H9 (cell line): ENCODE results near the gene RPP38. TPM values are rescaled to one million over a fixed set of nuclear protein-coding genes. Genes with fewer than 3 reads are reported as not detected.

Source experiments
- DNase-seq: peaks from one replicate; pipeline ENCODE4 v3.0.0-alpha.2; 2017
- H2AFZ ChIP-seq: one replicate; pipeline ENCODE4 v1.6.1; 2013; ENCODE audit warnings: mild to moderate bottlenecking, low read length, control low read depth, moderate library complexity
- H2AK5ac ChIP-seq: 2 replicates; pipeline ENCODE4 v1.6.1; 2013; ENCODE audit warnings: low read length, control low read depth, mixed read lengths; ENCODE audit not compliant: insufficient read length
- H2BK120ac ChIP-seq: one replicate; pipeline ENCODE4 v1.6.1; 2013; ENCODE audit warnings: low read depth, mild to moderate bottlenecking, low read length, control low read depth, inconsistent platforms; ENCODE audit not compliant: poor library complexity, severe bottlenecking
- H2BK12ac ChIP-seq: 2 replicates; pipeline ENCODE4 v1.6.1; 2013; ENCODE audit warnings: low read length, control low read depth, mixed read lengths, low read depth; ENCODE audit not compliant: insufficient read length
- H2BK15ac ChIP-seq: 2 replicates; pipeline ENCODE4 v1.6.1; 2013; ENCODE audit warnings: low read depth, low read length, control low read depth
- H2BK20ac ChIP-seq: one replicate; pipeline ENCODE4 v1.6.1; 2013; ENCODE audit warnings: low read depth, mild to moderate bottlenecking, low read length, control low read depth, inconsistent platforms; ENCODE audit not compliant: poor library complexity, severe bottlenecking
- H2BK5ac ChIP-seq: 2 replicates; pipeline ENCODE4 v1.6.1; 2013; ENCODE audit warnings: low read length, control low read depth, mixed read lengths; ENCODE audit not compliant: insufficient read length
- H3K14ac ChIP-seq: 2 replicates; pipeline ENCODE4 v1.6.1; 2013; ENCODE audit warnings: low read length, control low read depth; ENCODE audit not compliant: insufficient read depth
- H3K18ac ChIP-seq: 2 replicates; pipeline ENCODE4 v1.6.1; 2013; ENCODE audit warnings: low read depth, mild to moderate bottlenecking, mixed read lengths, low read length, control low read depth; ENCODE audit not compliant: insufficient read length
- H3K23ac ChIP-seq: 2 replicates; pipeline ENCODE4 v1.6.1; 2013; ENCODE audit warnings: low read length, control low read depth, mixed read lengths, low read depth; ENCODE audit not compliant: insufficient read length
- H3K23me2 ChIP-seq: 2 replicates; pipeline ENCODE4 v1.6.1; 2013; ENCODE audit warnings: low read depth, mild to moderate bottlenecking, mixed read lengths, low read length, control low read depth; ENCODE audit not compliant: insufficient read length, poor library complexity, severe bottlenecking
- H3K27ac ChIP-seq: 2 replicates; pipeline ENCODE4 v1.5.1; 2013; ENCODE audit warnings: low read length, control low read depth, mixed read lengths, low read depth; ENCODE audit not compliant: insufficient read length
- H3K27me3 ChIP-seq: 2 replicates; pipeline ENCODE4 v1.6.1; 2013; ENCODE audit warnings: low read length, control low read depth, inconsistent platforms; ENCODE audit not compliant: insufficient read depth
- H3K4ac ChIP-seq: 2 replicates; pipeline ENCODE4 v1.6.1; 2013; ENCODE audit warnings: low read depth, mild to moderate bottlenecking, control low read depth, inconsistent platforms, low read length, moderate library complexity
- H3K4me1 ChIP-seq: 2 replicates; pipeline ENCODE4 v1.6.1; 2013; ENCODE audit warnings: low read length, control low read depth, inconsistent platforms; ENCODE audit not compliant: insufficient read depth
- H3K4me2 ChIP-seq: 2 replicates; pipeline ENCODE4 v1.6.1; 2013; ENCODE audit warnings: low read length, control low read depth, mixed read lengths; ENCODE audit not compliant: insufficient read length, insufficient read depth
- H3K56ac ChIP-seq: 2 replicates; pipeline ENCODE4 v1.6.1; 2013; ENCODE audit warnings: low read depth, mild to moderate bottlenecking, mixed read lengths, low read length, control low read depth; ENCODE audit not compliant: insufficient read length
- H3K79me1 ChIP-seq: 2 replicates; pipeline ENCODE4 v1.6.1; 2013; ENCODE audit warnings: low read depth, mild to moderate bottlenecking, moderate library complexity, low read length, control low read depth, inconsistent platforms; ENCODE audit not compliant: insufficient read depth, poor library complexity, severe bottlenecking
- H3K79me2 ChIP-seq: 2 replicates; pipeline ENCODE4 v1.6.1; 2013; ENCODE audit warnings: low read length, control low read depth, inconsistent platforms; ENCODE audit not compliant: insufficient read depth
- H3K9ac ChIP-seq: 2 replicates; pipeline ENCODE4 v1.6.1; 2013; ENCODE audit warnings: low read length, control low read depth, mixed read lengths; ENCODE audit not compliant: insufficient read length; ENCODE audit errors: extremely low read depth
- H3K9me3 ChIP-seq: one replicate; pipeline ENCODE4 v1.6.1; 2013; ENCODE audit warnings: low read depth, low read length, inconsistent platforms; ENCODE audit not compliant: control insufficient read depth
- H3T11ph ChIP-seq: one replicate; pipeline ENCODE4 v1.6.1; 2013; ENCODE audit warnings: mild to moderate bottlenecking, low read length, control low read depth, inconsistent platforms
- H4K20me1 ChIP-seq: one replicate; pipeline ENCODE4 v1.6.1; 2013; ENCODE audit not compliant: control insufficient read depth, insufficient read length, insufficient read depth
- H4K5ac ChIP-seq: 2 replicates; pipeline ENCODE4 v1.6.1; 2013; ENCODE audit warnings: low read depth, mild to moderate bottlenecking, mixed read lengths, low read length, control low read depth; ENCODE audit not compliant: insufficient read length
- H4K8ac ChIP-seq: replicated peaks from 2 replicates; pipeline ENCODE4 v1.6.1; 2013; ENCODE audit warnings: low read length, control low read depth, mixed read lengths, low read depth; ENCODE audit not compliant: insufficient read length
- H4K91ac ChIP-seq: 2 replicates; pipeline ENCODE4 v1.6.1; 2013; ENCODE audit warnings: low read depth, mild to moderate bottlenecking, moderate library complexity, mixed read lengths, low read length, control low read depth; ENCODE audit not compliant: insufficient read length
- H3K27ac Mint-ChIP-seq, 3 experiments: 2 replicates in 2 of 3; 3 replicates in 1 of 3; pipeline ENCODE4 v1.8.0; 2020 to 2021; ENCODE audit warnings: mixed read lengths in 3 of 3, mild to moderate bottlenecking in 1 of 3, moderate library complexity in 1 of 3
- H3K27me3 Mint-ChIP-seq: 2 replicates; pipeline ENCODE4 v1.8.0; 2021; ENCODE audit warnings: low read depth, mild to moderate bottlenecking, moderate library complexity, mixed read lengths
- H3K36me3 Mint-ChIP-seq, 3 experiments: 2 replicates in 2 of 3; 3 replicates in 1 of 3; pipeline ENCODE4 v1.8.0; 2020 to 2021; ENCODE audit warnings: low read depth in 3 of 3, mixed read lengths in 3 of 3; ENCODE audit not compliant: insufficient read depth in 1 of 3
- H3K4me1 Mint-ChIP-seq, 2 experiments: 2 replicates each; pipeline ENCODE4 v1.8.0; 2020; ENCODE audit warnings: mixed read lengths in 2 of 2
- H3K4me3 Mint-ChIP-seq, 2 experiments: 2 replicates in 1 of 2; 3 replicates in 1 of 2; pipeline ENCODE4 v1.8.0; 2020 to 2021; ENCODE audit warnings: mild to moderate bottlenecking in 2 of 2, mixed read lengths in 2 of 2, moderate library complexity in 1 of 2
- H3K9me3 Mint-ChIP-seq, 2 experiments: 2 replicates in 1 of 2; 3 replicates in 1 of 2; pipeline ENCODE4 v1.8.0; 2020; ENCODE audit warnings: mild to moderate bottlenecking in 2 of 2, mixed read lengths in 2 of 2, moderate library complexity in 1 of 2
- WGBS: extraction: QIAGEN DNeasy Blood & Tissue Kit; methylation state at CpG from one replicate; pipeline ENCODE4 v1.1.7; 2013; ENCODE audit warnings: missing lambda C conversion rate, low lambda C conversion rate, mixed read lengths; ENCODE audit not compliant: insufficient read length; ENCODE audit errors: extremely low coverage; 5-methylcytosine and 5-hydroxymethylcytosine counted together
- total RNA-seq: library from RNA; stranded (reverse); gene quantifications from 2 replicates; pipeline ENCODE4 v1.2.1, GENCODE V29; 2021
- TF ChIP-seq, protein P1 (sequence below): fragments of 200-600 bp; sonication (generic); conservative IDR thresholded peaks from 3 replicates; pipeline ENCODE4 v1.8.0; 2021; ENCODE audit warnings: antibody characterized with exemption, mild to moderate bottlenecking

RPP38 gene
- total RNA-seq, 1 experiment from 2014 or later, result 26.6 TPM

- Mint-ChIP-seq H3K9me3 (no peaks in the 10 kb centered on the region), H3K4me1 (peaks cover 19 to 20% of the 10 kb centered on the region in 2 experiments), H3K36me3 (peaks cover 0 to 3% (median 2%) of the 10 kb centered on the region in 3 experiments; a peak in 2 of 7 replicates), H3K4me3 (no peak overlapping the region), H3K27ac (peak overlapping the region; percentile 90 to 96 (median 95); a peak in 6 of 7 replicates), H3K27me3 (no peaks in the 10 kb centered on the region)
- Histone ChIP-seq H4K91ac (no peak overlapping the region), H3K9ac (no peak overlapping the region), H3K4ac (no peak overlapping the region), H3T11ph (no peak overlapping the region), H4K5ac (no peak overlapping the region), H2BK5ac (no peak overlapping the region), H3K4me1 (no peaks in the 10 kb centered on the region), H2BK12ac (no peak overlapping the region), H3K4me2 (no peak overlapping the region), H4K8ac (no peak overlapping the region), H2AFZ (no peak overlapping the region), H3K27ac (no peak overlapping the region), H3K56ac (no peak overlapping the region), H3K9me3 (no peaks in the 10 kb centered on the region), H2BK120ac (no peak overlapping the region), H2BK20ac (no peak overlapping the region), H3K14ac (no peak overlapping the region), H3K79me2 (no peaks in the 10 kb centered on the region), H3K23ac (no peak overlapping the region), H4K20me1 (no peaks in the 10 kb centered on the region), H3K79me1 (no peaks in the 10 kb centered on the region), H3K18ac (no peak overlapping the region), H2BK15ac (no peak overlapping the region), H3K23me2 (no peaks in the 10 kb centered on the region), H3K27me3 (no peaks in the 10 kb centered on the region), H2AK5ac (no peak overlapping the region)
- peak; percentile 69 for DNase-seq
- no CpG with 5 or more reads among the region's 7 CpGs for WGBS
- TF ChIP-seq, protein P1, sequence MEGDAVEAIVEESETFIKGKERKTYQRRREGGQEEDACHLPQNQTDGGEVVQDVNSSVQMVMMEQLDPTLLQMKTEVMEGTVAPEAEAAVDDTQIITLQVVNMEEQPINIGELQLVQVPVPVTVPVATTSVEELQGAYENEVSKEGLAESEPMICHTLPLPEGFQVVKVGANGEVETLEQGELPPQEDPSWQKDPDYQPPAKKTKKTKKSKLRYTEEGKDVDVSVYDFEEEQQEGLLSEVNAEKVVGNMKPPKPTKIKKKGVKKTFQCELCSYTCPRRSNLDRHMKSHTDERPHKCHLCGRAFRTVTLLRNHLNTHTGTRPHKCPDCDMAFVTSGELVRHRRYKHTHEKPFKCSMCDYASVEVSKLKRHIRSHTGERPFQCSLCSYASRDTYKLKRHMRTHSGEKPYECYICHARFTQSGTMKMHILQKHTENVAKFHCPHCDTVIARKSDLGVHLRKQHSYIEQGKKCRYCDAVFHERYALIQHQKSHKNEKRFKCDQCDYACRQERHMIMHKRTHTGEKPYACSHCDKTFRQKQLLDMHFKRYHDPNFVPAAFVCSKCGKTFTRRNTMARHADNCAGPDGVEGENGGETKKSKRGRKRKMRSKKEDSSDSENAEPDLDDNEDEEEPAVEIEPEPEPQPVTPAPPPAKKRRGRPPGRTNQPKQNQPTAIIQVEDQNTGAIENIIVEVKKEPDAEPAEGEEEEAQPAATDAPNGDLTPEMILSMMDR, result no peak
These were observed 12.6 kb upstream of the RPP38 start for GRCh38 chr10:15084502-15084922.
